Ureter (tissue), 1 donor: Measurements from ENCODE around the gene CAPZB. TPM values are rescaled to one million over a fixed set of nuclear protein-coding genes. Genes with fewer than 3 reads are reported as not detected.

Experiments
- DNase-seq: peaks from one replicate; pipeline ENCODE4 v3.0.0-alpha.2; 2020; ENCODE audit warnings: low spot score
- total RNA-seq: library from RNA; stranded (reverse); gene quantifications from one replicate; pipeline ENCODE4 v1.2.4, GENCODE V29; 2023
- donor health status: DM: yes; HTN: yes; CAD: no.

Gene CAPZB
- total RNA-seq, 1 donor from 2014 or later: 284 TPM

DNA sequence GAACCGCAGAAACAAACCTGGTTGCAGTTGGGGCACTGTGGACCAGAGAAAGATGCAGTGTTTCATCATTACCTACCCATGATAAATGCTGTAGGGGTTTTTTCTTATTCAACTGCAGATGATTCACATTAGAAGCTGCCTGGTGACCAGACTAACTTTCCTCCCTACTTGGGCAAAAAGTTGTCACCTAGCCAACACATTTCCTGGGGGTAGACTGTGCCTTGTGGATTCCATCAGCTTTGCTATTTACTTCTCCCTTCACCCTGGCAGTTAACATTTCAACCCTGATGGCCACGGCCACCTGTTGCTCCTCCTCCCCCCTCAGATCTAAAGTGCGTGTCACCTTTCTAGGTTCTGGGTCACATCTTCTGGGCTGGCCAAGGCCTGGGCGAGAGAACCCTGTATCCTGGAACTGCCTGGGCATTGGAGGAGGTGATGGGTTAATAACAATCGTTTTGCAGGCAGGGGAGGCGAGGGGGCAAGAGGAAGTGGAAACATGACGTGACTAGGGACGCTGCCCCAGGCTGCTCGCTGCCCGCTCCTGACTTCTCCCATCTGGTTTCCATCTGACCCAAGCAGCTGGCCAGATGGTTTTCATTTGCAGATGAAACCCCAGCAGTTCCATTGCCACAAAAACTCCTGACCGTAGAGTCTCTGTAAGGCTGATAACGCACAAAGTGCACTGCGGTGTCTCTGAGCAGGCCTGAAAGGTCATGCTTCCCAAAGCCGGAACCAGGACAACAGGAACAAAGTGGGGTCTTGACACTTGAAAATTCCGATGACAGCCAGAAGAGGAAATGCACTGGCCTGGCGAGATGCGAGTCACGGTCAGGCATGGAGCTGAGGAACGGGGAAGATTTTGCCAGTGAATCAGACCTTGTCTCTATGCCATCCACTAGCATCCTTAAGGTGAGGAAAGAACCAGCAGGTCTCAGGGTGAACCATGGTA is 36.6 kb downstream of the CAPZB start:
- DNase-seq: no peak

DNA sequence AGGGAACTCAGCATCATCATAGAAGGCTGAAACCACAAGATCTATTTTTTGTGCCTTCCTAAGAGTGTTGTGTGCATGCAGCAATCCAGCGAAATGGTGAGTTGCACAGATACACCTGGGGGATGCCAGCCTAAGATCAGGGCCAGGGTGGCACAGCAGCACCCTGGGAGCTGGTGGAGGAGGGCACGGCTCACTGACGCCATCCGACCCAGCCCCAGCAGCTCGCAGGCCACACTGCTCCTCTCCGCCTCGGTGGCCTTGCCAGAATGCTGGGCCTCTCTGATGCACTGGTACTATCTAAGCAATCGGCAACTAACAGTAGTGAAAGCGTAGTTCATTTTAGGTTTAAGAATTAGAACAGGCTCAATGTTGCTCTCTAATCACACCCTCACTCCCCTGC is 37.8 kb downstream of the CAPZB start:
- no peak for DNase-seq

DNA sequence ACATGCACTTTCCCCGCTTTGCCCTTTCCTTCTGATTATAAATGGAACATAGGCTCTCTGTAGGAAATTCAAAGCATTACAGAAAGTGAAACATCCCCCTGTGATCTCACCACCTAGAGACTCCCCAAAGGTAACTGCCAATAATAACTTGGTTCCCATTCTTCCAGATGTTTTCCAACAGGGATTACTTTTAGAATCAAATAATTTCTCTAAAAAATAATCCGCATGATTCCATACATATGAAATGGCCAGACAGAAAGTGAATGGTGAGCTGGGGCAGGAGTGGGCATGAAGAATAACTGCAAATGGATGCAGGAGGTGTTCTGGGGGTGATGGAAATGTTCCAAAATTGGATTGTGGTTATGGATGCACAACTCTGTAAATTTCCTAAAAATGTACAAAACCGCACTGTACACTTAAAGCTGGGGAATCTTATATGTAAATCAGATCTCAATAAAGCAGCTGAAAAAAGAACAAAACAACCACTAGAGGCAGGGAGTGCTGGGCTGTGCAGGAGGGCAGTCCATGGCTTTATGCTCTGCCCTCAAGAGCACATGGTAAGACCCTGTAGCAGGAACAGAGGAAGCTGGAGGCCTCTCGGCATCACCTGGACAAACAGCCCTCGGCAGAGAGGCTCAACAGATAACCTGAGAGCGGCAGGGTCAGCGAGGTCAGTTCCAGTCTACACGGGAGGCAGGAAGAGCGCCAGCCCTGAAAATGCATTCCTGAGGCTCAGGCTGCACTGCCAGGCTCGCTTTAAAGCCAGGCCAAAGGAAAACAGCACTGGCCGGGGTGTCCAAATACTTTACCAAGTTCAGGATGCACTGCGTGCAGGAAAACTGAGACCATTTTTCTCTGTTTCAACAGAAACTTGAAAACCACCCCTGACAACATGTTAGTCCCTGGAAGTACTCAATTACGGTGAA is 39.7 kb downstream of the CAPZB start:
- no peak for DNase-seq

DNA sequence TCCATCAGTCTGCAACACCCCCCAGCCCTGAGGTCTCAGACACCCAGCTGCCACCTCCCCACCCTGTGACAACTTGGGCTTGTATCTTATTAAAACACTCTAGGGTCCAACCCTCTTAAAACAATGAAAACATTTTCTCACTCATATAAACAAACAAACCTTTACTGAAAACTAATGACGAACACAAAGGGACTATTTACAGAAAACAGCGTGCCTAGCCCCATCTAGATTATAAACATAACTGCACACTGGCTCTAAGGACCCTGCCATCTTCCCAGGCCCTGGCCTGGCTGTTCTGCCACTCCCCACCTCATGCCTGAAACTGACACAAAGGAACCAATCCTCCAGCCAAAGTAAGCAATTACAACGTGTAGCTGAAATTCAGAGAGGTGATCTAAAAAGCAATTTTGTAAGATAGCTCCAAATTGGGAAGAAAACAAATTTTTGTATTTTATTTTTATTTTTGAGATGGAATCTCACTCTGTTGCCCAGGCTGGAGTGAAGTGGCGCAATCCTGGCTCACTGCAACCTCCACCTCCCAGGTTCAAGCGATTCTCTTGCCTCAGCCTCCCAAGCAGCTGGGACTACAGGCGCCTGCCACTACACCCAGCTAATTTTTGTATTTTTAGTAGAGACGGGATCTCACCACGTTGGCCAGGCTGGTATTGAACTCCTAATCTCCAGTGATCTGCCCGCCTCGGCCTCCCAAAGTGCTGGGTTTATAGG is 40.9 kb downstream of the CAPZB start:
- no peak for DNase-seq

DNA sequence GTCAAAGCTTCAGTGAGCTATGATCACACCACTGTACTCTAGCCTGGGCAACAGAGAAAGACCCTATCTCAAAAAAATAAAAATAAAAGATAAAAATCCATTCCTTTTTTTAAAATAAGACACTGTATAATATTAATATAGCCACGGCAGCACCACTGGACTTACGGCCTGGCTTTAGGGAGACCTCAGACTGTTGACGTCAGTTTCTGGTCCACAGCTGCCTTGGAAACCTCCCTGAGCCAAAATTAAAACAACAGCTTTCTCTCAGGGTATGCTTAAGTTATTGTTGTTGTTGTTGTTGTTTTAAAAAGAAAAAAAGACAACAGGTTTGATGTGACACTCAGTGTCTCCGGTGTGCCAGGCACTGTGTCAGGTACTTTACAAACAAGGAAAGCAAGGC is 42.0 kb downstream of the CAPZB start:
- DNase-seq: no peak

DNA sequence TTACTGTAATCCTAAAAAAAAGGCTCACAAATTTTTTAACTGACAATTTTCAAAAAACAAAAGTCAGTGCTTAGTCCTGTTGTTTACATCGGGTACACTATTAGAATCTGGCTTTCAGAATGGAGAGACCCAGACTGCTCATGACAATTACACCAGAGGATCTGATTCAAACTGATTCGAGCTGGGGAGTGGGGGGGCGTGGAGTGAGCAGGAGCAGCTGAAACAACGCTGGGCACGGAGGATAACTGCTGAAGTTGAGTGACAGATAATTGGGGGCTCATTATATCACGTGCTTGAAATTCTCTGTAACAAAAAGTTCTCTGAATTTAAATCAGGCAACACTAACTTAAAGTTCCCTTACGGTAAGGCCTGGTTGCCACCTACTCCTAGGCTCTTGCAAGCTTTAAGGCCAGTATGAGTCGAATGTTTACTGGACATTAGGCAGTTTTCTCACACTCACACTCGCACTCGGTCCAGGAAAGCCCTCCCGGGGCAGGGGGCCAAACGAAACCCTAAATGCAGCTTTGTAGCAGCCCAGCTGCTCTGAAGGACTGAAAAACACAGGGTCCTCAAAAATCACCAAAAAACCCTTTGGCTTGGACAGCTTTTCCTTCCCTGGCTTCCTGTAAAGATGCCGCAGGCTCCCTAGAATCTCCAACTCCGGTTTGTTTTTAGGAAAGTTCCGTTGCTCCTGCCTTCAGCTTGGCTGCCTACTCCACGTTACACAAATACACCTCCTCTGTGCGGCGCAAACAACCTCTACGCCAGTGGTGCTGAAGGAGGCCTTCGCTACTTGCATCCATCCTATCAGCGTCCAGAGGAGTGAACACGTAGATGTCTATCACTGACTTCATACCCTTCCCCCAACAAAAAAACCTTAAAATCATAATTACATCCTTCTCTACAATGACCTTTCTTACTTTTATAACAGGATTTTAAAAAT is 42.9 kb downstream of the CAPZB start:
- no peak for DNase-seq

DNA sequence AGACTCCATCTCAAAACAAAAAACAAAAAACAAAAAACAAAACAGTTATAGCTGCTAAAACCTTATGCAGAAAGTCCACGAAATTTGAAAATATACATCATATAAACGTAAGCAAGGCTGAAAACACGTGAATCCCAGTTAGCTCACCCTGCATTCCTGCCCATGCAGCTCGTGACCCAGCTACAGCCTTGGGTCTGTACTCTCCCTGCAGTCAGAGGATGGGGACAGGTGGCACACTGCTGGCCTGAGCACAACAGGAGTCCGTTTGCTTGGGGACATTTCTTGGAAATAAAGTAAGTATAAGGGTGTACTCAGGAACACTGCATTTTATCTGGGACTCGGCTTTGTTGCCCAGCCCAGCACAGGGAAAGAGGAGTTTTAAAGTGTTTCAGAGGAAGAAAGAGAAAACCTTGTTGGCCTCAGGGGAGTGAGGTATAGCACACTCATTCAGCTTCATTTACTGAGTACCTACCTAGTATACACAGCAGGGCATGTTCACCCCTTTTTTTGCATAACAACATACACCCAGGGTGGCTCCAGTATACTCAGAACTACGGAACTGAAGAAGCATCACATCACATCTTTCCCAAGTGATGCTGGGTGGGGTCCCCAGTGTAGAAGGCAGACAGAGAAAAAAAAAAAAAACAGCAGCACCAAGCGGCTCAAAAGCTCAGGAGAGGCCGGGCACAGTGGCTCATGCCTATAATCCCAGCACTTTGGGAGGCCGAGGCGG is 44.1 kb downstream of the CAPZB start:
- DNase-seq: no peak

DNA sequence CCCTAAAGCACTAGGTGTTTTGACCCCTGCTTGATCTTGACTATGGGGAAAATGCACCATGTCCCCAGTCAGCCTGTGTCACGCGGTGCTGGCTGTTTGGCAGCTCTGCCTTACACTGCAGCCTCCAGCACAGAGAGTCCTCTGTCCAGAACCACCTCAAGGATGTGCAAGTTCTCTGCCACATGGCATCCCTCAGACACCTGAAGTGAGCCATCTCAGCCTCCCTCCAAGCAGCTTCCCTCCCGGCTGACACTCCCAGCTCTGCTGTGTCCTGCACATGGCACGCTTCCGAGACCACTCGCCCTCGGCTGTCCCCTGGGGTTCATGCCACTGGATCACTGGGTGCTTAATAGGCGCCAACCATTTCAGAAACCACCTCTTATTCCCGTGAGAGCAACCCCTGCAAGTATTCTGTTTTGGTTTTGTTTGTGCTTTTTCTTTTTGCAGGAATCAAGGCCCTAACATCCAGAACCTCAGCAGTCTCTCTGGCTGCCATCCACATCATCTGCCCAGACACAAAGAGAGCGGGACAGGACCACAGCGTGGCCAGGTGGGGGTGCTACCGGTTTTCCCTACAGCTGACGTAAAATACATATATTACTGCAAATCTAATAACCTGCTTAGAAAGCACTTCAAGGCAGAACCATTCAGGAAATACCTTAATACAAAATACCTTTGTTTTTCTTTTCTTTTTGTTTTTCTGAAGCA is 45.7 kb downstream of the CAPZB start:
- no peak for DNase-seq

DNA sequence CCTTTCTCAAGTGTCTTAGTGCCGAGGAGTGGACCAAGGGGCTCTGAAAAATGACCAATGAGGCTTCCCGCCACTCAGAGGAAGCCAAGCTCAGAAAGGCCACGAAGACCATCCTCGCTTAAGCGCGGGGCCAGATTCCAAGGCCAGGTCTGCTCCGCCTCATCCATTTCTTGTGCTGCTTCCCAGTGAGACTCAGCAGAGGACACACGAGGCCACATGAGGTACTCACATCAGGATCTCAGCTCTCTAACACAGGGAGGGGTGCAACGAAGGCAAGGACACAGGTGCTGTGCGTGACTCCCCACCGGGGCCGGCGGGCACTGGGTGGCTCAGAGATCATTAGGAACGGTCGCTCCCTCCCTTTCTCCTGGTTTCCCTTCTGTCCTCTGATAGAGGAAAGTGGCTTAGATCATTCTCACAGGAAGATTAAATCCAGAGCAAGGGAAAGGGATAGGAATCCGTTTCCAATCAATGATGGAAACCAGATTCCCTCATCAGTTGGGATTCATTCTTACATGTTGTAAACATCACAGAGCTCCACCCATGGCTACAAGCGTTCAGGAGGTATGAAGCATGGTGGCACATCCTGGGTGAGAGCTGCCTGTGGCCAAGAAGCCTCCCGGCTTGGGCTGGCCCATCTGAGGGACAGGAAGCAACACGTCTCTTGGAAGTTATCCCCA is 46.7 kb downstream of the CAPZB start:
- no peak for DNase-seq

DNA sequence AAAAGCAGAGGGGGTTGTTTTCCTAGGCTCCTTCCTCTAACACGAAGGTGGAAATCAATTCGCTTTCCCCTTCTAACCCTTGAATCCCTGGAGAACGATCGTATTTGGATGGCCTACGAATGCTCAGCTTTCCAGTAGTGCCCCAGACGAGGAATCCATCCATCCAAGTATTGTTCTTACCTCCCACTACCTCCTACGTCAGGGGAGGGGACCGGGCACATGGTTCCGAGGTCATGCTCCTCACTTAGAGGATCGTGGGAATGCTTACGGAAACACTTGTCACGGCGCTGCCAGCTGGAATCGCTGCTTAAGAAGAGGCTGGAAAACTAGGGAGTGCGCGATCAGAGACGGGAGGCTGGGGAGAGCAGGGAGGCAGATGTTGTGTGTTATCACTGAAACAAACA is 47.4 kb downstream of the CAPZB start:
- peak; percentile 71 for DNase-seq

DNA sequence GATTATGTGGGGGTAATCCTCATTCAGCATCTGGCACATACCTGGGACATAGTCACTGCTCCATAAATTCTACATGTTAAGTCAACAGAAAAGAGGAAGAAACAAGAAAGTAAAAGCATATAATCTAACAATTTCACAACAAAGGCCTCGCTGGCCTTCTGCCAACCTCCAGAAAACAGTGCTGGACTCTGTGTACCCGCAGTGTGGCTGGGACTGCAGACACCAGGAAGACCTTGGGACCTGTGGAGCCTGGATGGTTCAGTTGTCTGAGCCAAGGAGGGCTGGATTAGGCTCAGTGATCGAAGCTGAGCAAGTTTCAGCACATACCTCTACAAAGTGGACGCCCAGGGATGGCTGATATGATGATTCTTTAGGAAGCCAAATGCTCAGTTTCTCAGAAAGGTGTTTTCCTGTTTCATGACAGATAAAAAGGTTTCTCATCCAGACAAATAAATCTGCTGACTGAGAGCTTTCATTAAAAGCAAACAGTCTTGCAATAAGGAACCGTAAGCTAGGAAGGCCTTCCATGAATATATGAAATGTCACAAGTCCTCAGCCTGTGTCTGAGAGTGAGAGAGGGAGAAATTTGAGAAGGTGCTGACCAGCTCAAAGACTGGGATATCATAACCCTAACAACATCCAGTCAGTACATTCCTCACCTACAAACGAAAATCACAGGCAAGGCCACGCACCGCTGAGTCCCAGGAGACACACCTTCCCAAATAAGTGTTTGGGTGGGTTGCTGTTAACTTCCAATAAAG is 48.4 kb downstream of the CAPZB start:
- peak; percentile 86 for DNase-seq

DNA sequence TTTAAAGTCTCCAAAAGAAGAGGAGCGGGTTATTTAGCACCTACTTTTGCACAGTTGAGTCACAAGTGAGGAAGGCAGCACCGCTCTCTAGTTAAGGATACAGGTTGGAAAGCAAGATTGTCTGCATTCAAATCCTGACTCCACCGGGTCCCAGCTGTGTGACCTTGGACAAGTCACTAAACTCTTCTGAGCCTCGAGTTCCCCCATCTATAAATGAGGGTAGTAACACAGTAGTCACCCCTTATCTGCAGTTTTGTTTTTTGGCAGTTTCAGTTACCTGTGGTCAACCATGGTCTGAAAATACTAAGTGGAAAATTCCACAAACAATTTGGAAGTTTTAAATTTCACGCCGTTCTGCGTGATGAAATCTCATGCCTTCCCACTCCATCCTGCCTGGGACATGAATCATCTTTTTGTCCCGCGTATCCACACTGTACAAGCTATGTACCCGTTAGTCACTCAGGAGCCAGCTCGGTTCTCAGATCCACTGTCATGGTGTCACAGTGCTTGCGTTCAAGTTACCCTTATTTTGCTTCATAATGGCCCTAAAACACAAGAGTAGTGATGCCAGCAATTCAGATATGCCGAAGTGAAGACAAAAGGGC is 49.4 kb downstream of the CAPZB start:
- DNase-seq: no peak

DNA sequence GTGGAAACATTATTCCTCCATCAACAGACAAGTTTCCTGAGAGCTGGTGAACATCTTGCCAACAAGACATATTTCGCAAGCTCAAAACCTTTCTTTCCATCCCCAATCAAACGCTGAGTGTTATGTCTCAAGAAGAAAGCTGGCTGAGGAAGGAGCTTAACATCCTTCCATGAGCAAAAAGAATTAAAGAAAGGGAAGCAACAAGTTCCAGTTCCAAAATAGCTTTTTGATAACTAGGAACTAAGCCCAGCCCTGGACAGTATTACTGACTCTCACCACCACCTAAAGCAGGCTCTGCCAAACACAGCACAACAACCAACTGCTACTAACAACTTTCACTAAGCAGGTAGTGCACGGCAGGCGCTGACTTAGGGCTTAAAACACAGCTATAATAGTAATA is 50.2 kb downstream of the CAPZB start:
- no peak for DNase-seq

DNA sequence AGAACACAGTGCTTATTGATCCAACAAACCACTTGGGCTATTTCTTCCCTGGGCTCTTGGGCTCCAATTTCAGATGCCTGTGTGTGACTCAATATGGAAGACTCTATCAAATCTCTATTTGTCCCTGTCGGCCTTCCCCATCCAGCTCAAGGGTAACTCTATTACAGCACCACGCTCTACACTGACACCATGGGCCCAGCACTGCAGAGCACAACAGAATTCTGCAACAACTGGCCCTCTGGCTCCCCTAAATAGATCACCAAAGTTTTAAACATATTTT is 51.7 kb downstream of the CAPZB start:
- DNase-seq: no peak

DNA sequence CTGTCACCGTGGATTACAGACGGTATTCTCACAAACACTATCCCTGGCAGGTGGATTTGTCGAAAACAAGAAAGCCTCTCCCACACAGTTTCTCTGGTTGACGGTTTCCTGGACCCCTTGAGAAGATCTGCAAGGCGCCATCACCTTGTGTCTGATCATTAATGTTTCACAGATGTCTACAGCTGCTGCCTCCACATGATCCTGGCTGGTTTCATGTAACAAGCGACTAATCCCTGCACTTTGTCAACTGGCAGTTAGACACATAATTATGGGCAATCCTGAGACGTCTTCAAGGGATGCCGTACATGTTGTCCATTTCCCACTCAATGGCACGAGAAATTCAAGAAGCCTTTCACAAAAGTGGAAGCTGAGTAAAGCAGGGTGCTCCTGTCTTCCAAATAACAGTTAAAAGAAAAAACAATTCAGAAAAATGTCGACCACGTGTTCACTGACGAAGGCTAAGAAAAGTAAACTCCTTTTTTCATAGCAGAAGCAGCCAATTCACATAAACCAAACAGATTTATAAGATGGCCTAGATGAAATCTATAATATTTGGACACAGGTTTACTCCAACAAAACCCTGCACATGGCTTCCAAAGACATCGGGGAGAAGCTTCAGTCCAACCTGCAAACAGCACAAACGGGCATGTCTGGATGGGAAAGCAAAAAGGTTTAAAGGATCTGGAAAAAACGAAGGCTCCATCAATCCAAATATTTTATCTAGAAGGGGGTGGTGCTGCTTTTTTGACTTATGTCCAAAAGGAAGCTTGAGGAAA is 52.2 kb downstream of the CAPZB start:
- no peak for DNase-seq

DNA sequence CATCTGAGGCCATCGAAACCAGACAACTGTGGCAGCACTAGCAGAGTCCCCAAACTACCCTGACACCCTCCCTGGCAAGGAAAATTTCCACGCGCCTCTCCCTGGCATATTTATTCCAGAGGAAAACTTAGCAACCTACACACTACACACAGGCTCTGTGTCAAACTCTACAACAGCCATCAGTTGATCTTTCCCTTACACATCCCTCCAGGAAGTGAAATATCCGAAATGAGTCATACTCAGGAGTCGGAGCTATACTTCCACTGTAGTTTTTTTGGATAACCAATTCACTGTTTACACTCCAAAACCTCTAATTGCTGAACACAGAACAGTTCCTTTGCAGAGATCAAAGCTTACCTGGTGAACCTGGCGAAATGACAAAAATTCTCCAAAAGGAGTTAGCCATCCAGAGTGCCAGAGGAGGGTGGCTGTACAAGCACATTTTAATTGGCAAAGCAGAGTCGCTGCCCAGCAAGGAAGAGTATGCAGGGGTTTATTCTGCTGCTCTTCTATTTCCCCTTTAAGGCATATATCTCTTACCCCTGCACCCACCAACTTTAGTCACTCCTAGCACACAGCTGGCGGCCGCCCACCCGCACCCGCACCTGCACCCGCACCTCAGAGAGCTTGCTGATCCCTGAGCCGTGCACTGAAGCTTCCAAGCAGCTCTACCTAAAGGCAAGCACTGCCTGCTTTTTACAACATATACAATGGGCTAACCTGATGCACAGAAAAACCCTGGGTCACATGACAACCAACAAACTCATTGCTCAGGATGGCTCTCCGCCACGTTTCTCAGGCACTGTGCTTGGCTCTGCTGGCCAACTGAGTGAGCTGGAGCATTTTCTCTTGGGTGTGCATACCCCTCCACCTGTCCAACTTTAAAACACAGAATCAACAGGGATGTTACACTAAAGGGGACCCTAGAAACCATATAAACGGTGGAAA is 54.9 kb downstream of the CAPZB start:
- DNase-seq: no peak
